ENCODE measurements around the gene CCDC7.
"Not testable (repeated sequence)": the region's sequence is repeated elsewhere in the genome, so short reads cannot be mapped to it uniquely, and the experiment has no call there.

The CCDC7 gene

GRCh38 chr10:32445740-32446535 lies at the start of gene CCDC7:
Gene CCDC7, plus strand, starts transcription at chr10:32446140. Its CDS starts 5,503 bp downstream, at chr10:32451643.
- DNase-seq, result peak; percentile 91
- no peaks in the 10 kb centered on the region for H3K9me2 ChIP-seq (replicated peaks; ENCODE audit: insufficient read depth, low read length)
- peak within 1 kb of the TSS; percentile 74 for H2AFZ ChIP-seq (ENCODE audit: low read length)
- H3K9ac ChIP-seq (ENCODE audit: low read length), result peak within 1 kb of the TSS; percentile 81
- peak within 1 kb of the TSS; percentile 75 for H3K4me3 ChIP-seq (ENCODE audit: low read length)
- H3K4me2 ChIP-seq (ENCODE audit: low read depth, low read length), result peak within 1 kb of the TSS; percentile 87
- H3F3A ChIP-seq (ENCODE audit: insufficient read depth, low read length), result peaks cover 9% of the 10 kb centered on the region
- TF ChIP-seq EZH2 (optimal IDR thresholded peaks at IDR 0.05; ENCODE audit: low read depth, low read length), result no peak
- no peak for TF ChIP-seq EZH2phosphoT487 (IDR thresholded peaks at IDR 0.05; ENCODE audit: low read length)
- TF ChIP-seq CTCF (IDR thresholded peaks at IDR 0.05; ENCODE audit: low read length), result peak; percentile 57
- H3K4me1 ChIP-seq (ENCODE audit: low read length), result no peaks in the 10 kb centered on the region
- no peaks in the 10 kb centered on the region for H4K20me1 ChIP-seq (ENCODE audit: insufficient read depth, low read length)
- no peaks in the 10 kb centered on the region for H3K9me3 ChIP-seq (replicated peaks; ENCODE audit: insufficient read depth, low read length)
- no peaks in the 10 kb centered on the region for H3K27me3 ChIP-seq (replicated peaks; ENCODE audit: insufficient read depth, low read length)
- H3K27ac ChIP-seq (ENCODE audit: low read length), result peak within 1 kb of the TSS; percentile 82
- H3K36me3 ChIP-seq (replicated peaks; ENCODE audit: insufficient read depth, low read length), result no peaks in the 10 kb centered on the region
- H3K79me2 ChIP-seq (ENCODE audit: low read length), result peaks cover 5% of the 10 kb centered on the region; the same call in 1 of the 2 replicates

GRCh38 chr10:32397163-32397562 lies 48.8 kb upstream of the CCDC7 start:
- H3K4me1 ChIP-seq (ENCODE audit: low read length); H3K4me2 ChIP-seq (ENCODE audit: low read depth, low read length); H3K79me2 ChIP-seq (ENCODE audit: low read length); H3K9ac ChIP-seq (ENCODE audit: low read length); H3K9me3 ChIP-seq (replicated peaks; ENCODE audit: insufficient read depth, low read length); H3K27me3 ChIP-seq (replicated peaks; ENCODE audit: insufficient read depth, low read length); H3K9me2 ChIP-seq (replicated peaks; ENCODE audit: insufficient read depth, low read length); H3K36me3 ChIP-seq (replicated peaks; ENCODE audit: insufficient read depth, low read length); H3F3A ChIP-seq (ENCODE audit: insufficient read depth, low read length); H4K20me1 ChIP-seq (ENCODE audit: insufficient read depth, low read length); H3K27ac ChIP-seq (ENCODE audit: low read length); H2AFZ ChIP-seq (ENCODE audit: low read length); H3K4me3 ChIP-seq (ENCODE audit: low read length); DNase-seq: not testable (repeated sequence)

GRCh38 chr10:32399720-32400119 lies 46.2 kb upstream of the CCDC7 start:
- not testable (repeated sequence) for H3K79me2 ChIP-seq (ENCODE audit: low read length); H3K9me3 ChIP-seq (replicated peaks; ENCODE audit: insufficient read depth, low read length); H3K9me2 ChIP-seq (replicated peaks; ENCODE audit: insufficient read depth, low read length); H3K36me3 ChIP-seq (replicated peaks; ENCODE audit: insufficient read depth, low read length); H3K4me1 ChIP-seq (ENCODE audit: low read length); H3K4me2 ChIP-seq (ENCODE audit: low read depth, low read length); H3K27me3 ChIP-seq (replicated peaks; ENCODE audit: insufficient read depth, low read length); H3K4me3 ChIP-seq (ENCODE audit: low read length); H4K20me1 ChIP-seq (ENCODE audit: insufficient read depth, low read length); H3F3A ChIP-seq (ENCODE audit: insufficient read depth, low read length); H3K9ac ChIP-seq (ENCODE audit: low read length); DNase-seq; H3K27ac ChIP-seq (ENCODE audit: low read length); H2AFZ ChIP-seq (ENCODE audit: low read length)

GRCh38 chr10:32400961-32401360 lies 45.0 kb upstream of the CCDC7 start:
- TF ChIP-seq EZH2 (optimal IDR thresholded peaks at IDR 0.05; ENCODE audit: low read depth, low read length), result no peak
- TF ChIP-seq EZH2phosphoT487 (IDR thresholded peaks at IDR 0.05; ENCODE audit: low read length), result no peak
- no peak for TF ChIP-seq CTCF (IDR thresholded peaks at IDR 0.05; ENCODE audit: low read length)
- H3K9me2 ChIP-seq (replicated peaks; ENCODE audit: insufficient read depth, low read length), result no peaks in the 10 kb centered on the region
- H3K4me3 ChIP-seq (ENCODE audit: low read length), result no peak overlapping the region
- no peaks in the 10 kb centered on the region for H3K4me1 ChIP-seq (ENCODE audit: low read length)
- H2AFZ ChIP-seq (ENCODE audit: low read length), result no peak overlapping the region
- no peak overlapping the region for H3K9ac ChIP-seq (ENCODE audit: low read length)
- H4K20me1 ChIP-seq (ENCODE audit: insufficient read depth, low read length), result no peaks in the 10 kb centered on the region
- H3K9me3 ChIP-seq (replicated peaks; ENCODE audit: insufficient read depth, low read length), result no peaks in the 10 kb centered on the region
- no peaks in the 10 kb centered on the region for H3F3A ChIP-seq (ENCODE audit: insufficient read depth, low read length)
- H3K36me3 ChIP-seq (replicated peaks; ENCODE audit: insufficient read depth, low read length), result no peaks in the 10 kb centered on the region
- H3K79me2 ChIP-seq (ENCODE audit: low read length), result no peaks in the 10 kb centered on the region
- no peak for DNase-seq
- H3K27ac ChIP-seq (ENCODE audit: low read length), result no peak overlapping the region
- no peaks in the 10 kb centered on the region for H3K27me3 ChIP-seq (replicated peaks; ENCODE audit: insufficient read depth, low read length)
- H3K4me2 ChIP-seq (ENCODE audit: low read depth, low read length), result no peak overlapping the region

Data from MM.1S (cell line).